Raji (cell line): ENCODE data around the gene NUDT16L1.

Experiments used
- POLR2A ChIP-seq: IDR thresholded peaks from 2 replicates; pipeline ENCODE4 v1.6.1; 2011; ENCODE audit warnings: low read depth, low read length, control low read depth; ENCODE audit not compliant: insufficient read depth

The NUDT16L1 gene

DNA sequence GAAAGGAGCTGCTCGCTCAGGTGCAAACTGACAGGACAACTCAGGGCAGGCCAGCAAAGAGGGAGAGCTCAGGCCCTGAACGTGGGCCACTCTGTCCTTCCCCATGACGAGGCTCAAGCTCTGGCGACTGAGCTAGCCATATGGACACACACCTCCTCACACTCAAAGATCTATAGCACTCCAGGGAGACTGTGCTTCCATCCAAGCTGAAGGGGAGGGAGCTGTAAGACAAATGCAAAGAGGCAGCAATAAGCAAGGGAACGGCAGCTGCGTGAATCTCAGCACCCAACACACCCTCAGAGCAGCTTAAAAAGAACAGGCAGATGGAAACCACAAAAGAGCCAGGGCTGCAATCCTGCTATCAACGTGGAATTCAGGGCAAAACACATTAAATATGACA lies 13.5 kb downstream of the NUDT16L1 start:
- TF ChIP-seq POLR2A: no peak

DNA sequence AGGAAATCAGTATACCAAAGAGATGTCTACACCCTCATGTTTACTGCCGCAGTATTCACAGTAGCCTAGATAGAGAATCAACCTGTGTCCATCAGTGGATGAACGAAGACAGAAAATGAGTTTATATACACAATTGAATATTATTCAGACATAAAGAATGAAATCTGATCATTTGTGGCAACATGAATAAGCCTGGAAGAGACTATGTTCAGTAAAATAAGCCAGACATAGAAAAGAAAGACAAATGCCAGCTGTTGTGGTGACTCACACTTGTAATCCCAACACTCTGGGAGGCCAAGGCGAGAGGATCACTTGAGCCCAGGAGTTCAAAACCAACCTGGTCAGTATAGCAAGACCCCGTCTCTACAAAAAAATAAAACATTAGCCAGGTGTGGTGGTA lies 16.1 kb downstream of the NUDT16L1 start:
- TF ChIP-seq POLR2A: no peak

DNA sequence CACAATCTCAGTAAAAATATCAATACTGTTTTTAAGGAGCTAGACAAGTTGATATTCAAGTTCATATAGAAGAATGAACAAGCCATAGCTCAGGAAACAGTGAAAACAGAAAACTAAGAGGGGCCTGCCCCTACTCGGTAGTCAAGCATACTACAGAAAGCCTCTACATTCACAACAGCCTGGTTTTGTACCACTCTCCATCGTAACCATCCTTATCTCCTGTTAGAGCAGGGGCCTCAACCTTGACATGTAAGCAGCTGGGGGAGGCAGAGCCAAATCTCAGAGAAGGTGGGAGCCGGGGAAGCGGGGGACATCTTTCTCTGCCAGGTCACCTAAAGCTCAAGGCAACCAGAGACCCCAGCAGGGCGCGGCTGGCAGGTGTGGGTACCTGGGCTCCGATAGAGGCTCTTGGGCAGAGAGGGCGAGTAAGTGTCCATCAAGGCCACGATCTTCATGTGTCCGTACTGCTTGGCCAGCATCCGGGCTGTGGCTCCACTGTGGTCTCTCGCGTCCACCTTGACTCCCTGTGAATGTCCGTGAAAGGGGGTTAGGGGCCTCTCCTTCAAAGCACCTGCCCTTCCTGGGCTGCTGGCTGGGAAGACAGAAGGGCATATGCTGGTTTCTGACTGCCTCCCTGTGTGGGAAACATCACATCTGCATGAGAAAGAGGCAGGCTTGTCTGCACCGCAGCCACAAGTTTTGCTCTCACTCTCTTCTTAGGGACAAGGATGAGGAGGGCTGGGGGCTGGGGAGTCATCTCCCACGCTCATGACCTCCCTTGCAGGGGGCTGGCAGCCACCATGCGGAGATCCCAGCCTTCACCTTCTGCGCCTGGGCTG lies 20.5 kb downstream of the NUDT16L1 start:
- TF ChIP-seq POLR2A: no peak

DNA sequence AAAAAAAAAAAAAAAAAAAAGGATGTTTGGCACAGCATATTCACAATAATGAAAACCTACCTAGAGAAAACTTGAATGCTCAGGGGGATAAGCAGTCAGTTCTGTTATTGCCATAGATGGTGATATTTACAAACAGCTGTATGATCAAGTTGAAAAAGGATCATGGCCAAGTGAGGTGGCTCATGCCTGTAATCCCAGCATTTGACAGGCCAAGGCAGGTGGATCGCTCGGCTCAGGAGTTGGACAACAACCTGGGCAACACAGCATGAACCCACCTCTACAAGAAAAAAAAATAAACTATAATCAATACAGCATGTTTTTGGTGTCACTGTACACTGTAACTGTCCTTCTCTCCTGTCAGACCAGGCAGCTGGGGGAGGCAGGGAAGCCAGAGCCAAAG lies 21.6 kb downstream of the NUDT16L1 start:
- no peak for TF ChIP-seq POLR2A

DNA sequence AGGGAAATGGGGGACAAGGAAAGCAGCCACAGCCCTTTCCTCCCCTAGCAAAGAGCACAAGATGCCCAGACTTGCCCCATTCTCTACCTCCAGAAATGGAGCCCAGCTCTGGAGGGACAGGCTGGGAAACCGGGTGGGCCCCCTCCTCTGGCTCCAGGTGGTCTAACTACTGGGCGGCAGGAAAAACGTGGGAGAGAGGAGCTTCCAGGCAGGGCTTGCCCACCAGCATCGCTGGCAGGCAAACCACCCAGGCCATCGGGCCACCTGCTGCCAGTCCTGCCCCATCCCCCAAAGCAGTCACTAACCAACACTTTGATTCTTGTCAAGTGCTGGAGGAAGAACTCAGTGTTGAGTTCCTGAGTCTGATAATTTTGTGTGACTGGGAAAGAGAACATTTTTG lies 25.1 kb downstream of the NUDT16L1 start:
- TF ChIP-seq POLR2A: no peak

DNA sequence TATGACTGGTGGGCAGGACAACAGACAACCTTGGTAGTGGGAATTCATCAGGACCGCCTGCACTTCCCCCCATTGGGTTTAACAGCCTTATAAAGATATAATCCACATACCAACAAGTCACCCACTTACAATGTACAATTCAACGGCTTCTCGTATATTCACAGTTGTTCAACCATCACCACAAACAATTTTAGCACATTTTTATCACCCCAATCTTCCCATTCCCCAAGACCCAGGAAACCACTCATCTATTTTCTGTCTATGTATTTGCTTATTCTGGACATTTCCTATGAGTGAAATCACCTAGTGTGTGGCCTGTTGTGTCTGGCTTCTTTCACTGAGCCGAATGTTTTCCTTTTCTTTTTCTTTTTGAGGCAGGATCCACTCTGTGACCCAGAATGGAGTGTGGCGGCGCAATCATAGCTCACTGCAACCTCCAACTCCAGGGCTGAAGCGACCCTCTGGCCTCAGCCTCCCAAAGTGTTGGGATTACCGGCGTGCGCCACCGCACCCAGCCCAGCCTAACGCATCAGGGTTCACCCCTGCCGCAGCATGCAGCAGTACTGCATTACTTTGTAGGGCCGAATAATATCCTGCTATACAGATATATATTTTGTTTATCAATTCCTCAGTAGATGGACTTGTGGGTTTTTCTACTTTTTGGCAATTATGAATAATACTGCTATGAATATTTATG lies 29.9 kb downstream of the NUDT16L1 start:
- TF ChIP-seq POLR2A: no peak

DNA sequence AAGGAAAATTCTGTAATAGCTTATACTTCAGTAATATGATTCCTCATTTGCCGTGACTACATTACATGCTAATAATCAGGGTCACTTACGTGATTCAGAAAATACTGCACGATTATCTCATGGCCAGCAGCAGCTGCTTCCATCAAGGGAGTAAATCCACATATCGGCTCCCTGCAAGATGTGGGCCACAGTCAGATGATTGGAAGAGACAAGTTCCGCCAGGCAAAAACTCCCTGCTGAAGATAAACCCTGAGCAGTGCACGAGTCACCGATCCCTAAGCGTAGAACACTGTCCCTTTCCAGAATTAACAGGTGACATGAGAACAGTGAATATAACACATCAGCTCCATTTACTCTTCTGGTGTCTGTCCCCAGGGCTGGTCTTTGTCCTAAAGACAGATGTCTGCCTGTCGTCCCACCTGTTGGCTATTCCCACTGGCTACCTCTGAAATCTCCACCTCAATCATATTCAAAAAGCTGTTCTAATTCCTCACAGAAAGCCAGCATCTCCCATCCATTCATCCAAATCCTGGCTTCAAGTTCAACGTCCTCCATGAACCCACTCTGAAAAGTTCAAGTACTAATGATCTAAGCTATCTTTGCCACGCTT lies 31.4 kb downstream of the NUDT16L1 start:
- TF ChIP-seq POLR2A: no peak

DNA sequence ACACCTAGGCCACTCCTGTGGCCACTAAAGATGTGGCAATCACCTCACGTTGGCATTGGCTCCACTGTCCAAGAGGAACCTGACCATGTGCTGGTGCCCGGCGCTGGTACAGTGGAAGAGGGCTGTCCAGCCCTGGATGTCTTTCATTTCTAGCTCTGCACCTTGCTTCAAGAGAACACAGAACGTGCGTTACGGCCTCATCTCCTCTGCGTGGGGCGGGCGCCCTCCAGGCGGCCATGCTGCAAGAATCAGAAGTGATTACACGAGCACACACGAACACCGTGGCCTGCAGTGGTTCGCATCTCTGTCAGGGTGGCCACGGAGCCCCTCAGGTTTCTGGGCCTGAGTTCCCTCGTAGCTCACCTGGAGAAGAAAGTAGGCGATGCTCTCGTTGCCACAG lies 33.3 kb downstream of the NUDT16L1 start:
- no peak for TF ChIP-seq POLR2A

DNA sequence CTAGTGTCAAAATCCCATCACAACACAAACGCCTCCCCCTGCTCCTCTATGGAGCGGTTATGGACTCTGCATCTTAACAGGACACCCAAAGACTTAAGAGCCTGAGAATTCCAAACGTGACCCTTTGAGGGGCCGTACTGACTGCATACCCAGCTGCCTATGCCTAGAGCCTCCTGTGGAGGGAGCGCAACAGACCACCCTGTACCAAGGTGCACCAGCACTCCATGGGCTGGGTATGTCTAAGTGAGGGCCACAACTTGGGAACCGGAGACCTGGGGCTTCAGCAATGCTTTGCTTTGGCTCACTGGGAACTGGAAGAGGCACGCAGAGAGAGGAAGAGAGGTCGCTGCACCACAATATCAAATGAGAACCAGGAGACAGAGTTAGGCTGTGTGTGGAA lies 35.3 kb downstream of the NUDT16L1 start:
- no peak for TF ChIP-seq POLR2A

DNA sequence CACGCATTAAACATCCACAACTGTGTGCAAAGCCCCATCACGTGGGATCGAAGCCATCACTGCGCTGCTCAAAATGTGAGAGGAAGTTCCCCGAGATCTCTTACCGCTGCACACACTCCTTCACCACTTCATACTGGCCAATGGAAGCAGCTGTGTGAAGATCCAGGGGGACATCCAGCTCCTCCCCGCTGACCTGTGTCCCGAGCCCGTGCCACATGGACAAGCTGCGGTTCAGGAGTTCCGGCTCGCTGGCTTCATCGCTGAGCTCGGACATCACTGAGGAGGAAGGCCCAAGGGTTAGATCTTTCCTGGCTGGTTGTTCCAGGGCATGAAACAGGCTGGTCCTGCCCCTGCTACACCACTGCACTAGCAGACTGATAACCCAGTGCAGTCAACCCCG lies 36.5 kb downstream of the NUDT16L1 start:
- no peak for TF ChIP-seq POLR2A

DNA sequence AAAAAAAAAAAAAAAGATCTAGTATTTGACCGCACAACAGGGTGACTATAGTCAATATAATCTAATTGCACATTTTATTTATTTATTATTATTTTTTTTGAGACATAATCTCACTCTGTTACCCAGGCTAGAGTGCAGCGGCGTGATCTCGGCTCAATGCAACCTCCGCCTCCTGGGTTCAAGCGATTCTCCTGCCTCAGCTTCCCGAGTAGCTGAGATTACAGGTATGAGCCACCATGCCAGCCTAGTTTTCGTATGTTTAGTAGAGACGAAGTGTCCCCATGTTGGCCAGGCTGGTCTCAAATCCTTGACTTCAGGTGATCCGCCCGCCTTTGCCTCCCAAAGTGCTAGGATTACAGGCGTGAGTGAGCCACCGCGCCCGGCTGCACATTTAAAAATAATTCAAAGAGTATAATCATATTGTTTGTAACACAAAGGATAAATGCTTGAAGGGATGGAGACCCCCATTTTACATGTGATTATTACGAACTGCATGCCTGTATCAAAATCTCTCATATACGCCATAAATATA lies 39.9 kb downstream of the NUDT16L1 start:
- no peak for TF ChIP-seq POLR2A

DNA sequence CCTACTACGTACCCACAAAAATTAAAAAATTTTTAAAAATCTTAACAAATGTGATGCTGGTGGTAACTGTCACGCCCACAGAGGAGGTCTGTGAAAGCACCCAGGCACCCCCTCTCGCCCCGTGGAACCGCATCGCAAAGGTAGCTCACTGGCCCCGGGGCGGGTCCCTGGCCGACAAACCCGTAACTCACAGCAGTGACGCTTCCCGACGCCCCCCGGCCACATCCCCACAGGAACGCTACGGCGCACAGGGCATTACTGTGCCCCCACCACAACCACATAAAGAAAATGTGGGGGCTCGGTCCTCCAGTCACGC lies 40.3 kb downstream of the NUDT16L1 start:
- TF ChIP-seq POLR2A: no peak

DNA sequence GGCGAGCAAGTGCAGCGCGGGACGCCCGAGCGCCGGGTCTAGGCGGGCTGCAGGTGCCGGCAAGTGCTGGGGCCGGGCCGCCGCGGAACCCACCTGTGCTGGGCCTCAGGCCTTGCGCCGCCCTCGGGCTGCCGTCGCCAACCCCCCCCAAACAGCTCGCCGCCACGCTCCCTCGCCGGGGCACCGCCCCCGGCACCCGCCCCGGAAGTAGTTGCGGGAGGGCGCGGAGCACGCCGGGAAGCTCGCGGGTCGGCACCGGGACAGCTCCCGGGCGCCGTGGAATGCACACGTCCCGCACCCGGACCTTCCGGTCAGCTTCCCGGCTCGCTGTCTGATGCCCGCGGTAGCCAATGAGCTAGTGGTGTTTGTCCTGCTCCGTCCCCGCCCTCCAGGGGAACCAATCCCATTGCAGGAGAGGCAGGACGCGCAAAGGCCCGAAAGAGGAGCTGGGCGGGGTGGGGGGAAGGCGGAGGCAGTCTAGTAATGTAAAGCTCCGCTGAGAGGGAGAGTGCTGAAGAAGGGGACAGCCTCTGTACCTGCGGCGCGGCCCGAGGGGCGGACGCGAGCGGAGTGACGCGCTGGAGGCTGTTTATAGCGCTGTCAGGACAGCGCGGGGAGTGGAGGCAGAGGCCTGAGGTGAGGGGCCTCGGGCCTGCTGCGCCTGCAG lies 40.8 kb downstream of the NUDT16L1 start, which contains the start of the genes ANKS3 and DNAAF8:
TSS of gene ANKS3 (minus strand) at position 209 of the 667 bp plus-strand sequence. CDS start 4,122 bp downstream, outside the sequence.
TSS of gene DNAAF8 (plus strand) at position 475 of the 667 bp plus-strand sequence. CDS start 1,978 bp downstream, outside the sequence.
- TF ChIP-seq POLR2A: peak; percentile 66

DNA sequence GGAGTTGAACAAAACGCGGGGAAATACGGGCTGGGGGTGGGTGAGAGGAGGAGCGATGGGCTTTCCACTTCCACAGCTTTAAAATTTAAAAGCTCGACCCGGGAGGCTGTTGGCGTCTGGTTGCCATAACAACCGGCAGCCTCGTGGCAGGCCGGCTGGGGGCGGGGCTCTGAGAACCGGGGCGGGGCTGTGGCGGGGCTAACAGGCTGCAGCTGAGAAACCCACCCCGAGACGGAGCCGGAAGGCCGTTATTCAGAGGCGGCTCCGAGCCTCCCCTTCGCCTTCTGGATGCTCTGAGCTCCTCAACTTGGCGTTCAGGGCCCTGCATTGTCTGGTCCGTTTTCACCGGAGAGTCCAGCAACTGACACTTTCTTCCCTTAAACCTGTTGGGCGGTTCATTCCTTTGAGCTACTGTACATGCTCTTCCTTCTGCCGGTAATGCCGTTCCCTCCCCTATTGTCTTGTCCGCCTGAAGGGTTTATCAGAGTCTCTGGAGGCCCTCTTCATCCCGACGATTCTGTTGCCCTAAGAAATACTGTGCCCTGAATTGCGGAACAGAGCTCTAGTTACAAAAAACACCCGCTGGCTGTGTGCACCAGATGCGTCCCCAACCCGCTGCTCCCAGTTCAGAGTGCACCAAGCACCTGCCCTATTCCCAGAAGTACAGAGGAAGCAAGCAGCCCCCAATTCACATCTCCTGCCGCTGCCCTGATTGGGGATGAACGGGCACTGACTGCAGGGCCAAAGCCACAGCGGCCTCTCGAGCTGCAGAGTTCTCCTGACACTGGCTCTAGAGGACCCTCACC lies 41.6 kb downstream of the NUDT16L1 start:
- TF ChIP-seq POLR2A: peak; percentile 59; the same call in 1 of the 2 replicates
